ENCODE data around the gene CDH15. TPM values are rescaled to one million over a fixed set of nuclear protein-coding genes. Genes with fewer than 3 reads are reported as not detected.

The CDH15 gene
- total and polyA plus RNA-seq, 2 of the 13 experiments (the other 11 are each of a cell fraction or from before 2014, with no cell fraction given), result 0.74 to 2.2 TPM

DNA sequence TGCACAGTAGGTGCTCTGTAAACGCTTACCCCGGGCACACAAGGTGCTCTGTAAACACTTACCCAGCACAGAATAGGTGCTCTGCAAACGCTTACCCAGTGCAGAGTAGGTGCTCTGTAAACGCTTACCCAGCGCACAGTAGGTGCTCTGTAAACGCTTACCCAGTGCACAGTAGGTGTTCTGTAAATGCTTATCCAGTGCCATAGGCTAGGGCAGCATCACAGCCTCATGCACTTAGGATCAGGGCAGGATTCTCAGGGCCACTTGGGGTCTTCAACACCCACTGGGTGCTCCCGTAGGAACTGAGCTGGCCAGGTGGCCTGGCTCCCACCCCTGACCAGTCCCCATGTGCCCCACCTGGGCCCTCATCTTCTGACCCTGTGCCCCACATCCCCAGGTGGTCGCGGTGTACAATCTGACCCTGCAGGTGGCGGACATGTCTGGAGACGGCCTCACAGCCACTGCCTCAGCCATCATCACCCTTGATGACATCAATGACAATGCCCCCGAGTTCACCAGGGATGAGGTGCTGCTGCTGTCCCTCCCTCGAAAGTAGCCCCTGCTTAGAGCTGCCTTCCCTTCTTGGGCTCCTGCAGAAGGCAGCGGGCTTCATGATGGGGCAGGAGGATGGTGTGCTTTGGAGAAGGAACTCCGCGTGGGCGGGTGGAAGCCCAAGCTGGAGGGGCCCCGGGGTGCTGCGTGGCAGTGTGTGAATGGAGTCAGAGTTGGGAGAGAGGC, 15.7 kb downstream of the CDH15 start (continued):
- TF ChIP-seq, protein P1, sequence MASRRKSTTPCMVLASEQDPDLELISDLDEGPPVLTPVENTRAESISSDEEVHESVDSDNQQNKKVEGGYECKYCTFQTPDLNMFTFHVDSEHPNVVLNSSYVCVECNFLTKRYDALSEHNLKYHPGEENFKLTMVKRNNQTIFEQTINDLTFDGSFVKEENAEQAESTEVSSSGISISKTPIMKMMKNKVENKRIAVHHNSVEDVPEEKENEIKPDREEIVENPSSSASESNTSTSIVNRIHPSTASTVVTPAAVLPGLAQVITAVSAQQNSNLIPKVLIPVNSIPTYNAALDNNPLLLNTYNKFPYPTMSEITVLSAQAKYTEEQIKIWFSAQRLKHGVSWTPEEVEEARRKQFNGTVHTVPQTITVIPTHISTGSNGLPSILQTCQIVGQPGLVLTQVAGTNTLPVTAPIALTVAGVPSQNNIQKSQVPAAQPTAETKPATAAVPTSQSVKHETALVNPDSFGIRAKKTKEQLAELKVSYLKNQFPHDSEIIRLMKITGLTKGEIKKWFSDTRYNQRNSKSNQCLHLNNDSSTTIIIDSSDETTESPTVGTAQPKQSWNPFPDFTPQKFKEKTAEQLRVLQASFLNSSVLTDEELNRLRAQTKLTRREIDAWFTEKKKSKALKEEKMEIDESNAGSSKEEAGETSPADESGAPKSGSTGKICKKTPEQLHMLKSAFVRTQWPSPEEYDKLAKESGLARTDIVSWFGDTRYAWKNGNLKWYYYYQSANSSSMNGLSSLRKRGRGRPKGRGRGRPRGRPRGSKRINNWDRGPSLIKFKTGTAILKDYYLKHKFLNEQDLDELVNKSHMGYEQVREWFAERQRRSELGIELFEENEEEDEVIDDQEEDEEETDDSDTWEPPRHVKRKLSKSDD (CRISPR knock-in tag; IDR thresholded peaks at IDR 0.05; ENCODE audit: low read depth), result 0 out of 2 replicates have a peak, but pooled peaks have one; percentile 19
- TF ChIP-seq RAD51 (IDR thresholded peaks at IDR 0.05; ENCODE audit: borderline replicate concordance), result no peak
- TF ChIP-seq JARID2 (CRISPR knock-in tag; IDR thresholded peaks at IDR 0.05; ENCODE audit: insufficient replicate concordance), result no peak
- TF ChIP-seq, protein P2, sequence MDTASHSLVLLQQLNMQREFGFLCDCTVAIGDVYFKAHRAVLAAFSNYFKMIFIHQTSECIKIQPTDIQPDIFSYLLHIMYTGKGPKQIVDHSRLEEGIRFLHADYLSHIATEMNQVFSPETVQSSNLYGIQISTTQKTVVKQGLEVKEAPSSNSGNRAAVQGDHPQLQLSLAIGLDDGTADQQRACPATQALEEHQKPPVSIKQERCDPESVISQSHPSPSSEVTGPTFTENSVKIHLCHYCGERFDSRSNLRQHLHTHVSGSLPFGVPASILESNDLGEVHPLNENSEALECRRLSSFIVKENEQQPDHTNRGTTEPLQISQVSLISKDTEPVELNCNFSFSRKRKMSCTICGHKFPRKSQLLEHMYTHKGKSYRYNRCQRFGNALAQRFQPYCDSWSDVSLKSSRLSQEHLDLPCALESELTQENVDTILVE (CRISPR knock-in tag; IDR thresholded peaks at IDR 0.05), result no peak
- TF ChIP-seq ADNP (CRISPR knock-in tag; IDR thresholded peaks at IDR 0.05), result peak; percentile 88
- TF ChIP-seq, protein P3, sequence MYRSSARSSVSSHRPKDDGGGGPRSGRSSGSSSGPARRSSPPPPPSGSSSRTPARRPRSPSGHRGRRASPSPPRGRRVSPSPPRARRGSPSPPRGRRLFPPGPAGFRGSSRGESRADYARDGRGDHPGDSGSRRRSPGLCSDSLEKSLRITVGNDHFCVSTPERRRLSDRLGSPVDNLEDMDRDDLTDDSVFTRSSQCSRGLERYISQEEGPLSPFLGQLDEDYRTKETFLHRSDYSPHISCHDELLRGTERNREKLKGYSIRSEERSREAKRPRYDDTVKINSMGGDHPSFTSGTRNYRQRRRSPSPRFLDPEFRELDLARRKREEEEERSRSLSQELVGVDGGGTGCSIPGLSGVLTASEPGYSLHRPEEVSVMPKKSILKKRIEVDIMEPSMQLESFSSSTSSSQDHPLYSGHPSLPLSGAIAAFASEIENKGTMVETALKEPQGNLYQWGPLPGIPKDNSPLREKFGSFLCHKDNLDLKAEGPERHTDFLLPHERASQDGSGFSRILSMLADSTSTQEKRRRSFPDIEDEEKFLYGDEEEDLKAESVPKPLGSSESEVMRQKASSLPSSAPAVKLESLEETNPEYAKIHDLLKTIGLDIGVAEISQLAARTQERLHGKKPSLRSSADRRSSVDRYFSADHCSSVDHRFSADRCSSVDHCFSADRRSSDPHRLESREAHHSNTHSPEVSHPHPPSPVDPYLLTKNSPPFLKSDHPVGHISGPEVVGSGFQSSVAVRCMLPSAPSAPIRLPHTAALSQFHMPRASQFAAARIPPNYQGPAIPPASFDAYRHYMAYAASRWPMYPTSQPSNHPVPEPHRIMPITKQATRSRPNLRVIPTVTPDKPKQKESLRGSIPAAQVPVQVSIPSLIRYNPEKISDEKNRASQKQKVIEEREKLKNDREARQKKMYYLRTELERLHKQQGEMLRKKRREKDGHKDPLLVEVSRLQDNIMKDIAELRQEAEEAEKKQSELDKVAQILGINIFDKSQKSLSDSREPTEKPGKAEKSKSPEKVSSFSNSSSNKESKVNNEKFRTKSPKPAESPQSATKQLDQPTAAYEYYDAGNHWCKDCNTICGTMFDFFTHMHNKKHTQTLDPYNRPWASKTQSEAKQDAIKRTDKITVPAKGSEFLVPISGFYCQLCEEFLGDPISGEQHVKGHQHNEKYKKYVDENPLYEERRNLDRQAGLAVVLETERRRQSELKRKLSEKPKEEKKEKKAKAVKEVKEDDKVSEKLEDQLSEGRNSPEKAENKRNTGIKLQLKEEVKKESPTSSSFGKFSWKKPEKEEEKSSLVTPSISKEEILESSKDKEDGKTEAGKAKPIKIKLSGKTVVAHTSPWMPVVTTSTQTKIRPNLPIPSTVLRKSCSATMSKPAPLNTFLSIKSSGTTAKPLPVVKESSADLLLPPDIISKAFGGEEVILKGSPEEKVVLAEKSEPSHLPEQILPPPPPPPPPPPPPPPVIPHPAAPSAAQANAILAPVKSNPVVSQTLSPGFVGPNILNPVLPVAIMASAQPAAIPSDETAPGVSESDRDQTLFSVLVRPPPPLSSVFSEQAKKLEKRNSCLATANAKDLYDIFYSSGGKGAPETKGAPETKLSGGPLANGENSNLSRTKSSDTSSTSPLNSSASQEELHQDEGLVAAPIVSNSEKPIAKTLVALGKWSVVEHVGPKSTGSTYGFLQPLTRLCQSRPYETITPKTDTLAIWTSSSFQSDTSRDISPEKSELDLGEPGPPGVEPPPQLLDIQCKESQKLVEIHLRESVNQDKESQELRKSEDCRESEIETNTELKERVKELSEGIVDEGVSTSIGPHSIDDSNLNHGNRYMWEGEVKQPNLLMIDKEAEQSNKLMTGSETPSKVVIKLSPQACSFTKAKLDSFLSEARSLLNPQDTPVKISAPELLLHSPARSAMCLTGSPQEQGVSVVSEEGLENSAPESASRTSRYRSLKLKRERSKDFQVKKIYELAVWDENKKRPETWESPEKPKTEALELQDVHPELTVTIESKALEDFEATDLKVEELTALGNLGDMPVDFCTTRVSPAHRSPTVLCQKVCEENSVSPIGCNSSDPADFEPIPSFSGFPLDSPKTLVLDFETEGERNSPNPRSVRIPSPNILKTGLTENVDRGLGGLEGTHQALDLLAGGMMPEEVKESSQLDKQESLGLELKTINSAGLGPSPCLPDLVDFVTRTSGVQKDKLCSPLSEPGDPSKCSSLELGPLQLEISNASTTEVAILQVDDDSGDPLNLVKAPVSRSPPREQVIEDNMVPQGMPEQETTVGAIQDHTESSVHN (CRISPR knock-in tag; IDR thresholded peaks at IDR 0.05), result 0 out of 2 replicates have a peak, but pooled peaks have one; percentile 50
- no peak for TF ChIP-seq POLR2AphosphoS2 (IDR thresholded peaks at IDR 0.05; ENCODE audit: low read depth, low read length)
- TF ChIP-seq, protein P4, sequence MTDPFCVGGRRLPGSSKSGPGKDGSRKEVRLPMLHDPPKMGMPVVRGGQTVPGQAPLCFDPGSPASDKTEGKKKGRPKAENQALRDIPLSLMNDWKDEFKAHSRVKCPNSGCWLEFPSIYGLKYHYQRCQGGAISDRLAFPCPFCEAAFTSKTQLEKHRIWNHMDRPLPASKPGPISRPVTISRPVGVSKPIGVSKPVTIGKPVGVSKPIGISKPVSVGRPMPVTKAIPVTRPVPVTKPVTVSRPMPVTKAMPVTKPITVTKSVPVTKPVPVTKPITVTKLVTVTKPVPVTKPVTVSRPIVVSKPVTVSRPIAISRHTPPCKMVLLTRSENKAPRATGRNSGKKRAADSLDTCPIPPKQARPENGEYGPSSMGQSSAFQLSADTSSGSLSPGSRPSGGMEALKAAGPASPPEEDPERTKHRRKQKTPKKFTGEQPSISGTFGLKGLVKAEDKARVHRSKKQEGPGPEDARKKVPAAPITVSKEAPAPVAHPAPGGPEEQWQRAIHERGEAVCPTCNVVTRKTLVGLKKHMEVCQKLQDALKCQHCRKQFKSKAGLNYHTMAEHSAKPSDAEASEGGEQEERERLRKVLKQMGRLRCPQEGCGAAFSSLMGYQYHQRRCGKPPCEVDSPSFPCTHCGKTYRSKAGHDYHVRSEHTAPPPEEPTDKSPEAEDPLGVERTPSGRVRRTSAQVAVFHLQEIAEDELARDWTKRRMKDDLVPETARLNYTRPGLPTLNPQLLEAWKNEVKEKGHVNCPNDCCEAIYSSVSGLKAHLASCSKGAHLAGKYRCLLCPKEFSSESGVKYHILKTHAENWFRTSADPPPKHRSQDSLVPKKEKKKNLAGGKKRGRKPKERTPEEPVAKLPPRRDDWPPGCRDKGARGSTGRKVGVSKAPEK (CRISPR knock-in tag; IDR thresholded peaks at IDR 0.05; ENCODE audit: borderline replicate concordance), result no peak
- TF ChIP-seq MBNL3 (CRISPR knock-in tag; conservative IDR thresholded peaks at IDR 0.05), result no peak
- TF ChIP-seq ZSCAN20 (CRISPR knock-in tag; IDR thresholded peaks at IDR 0.05; ENCODE audit: borderline replicate concordance), result no peak
- no peak for TF ChIP-seq ZNF879 (CRISPR knock-in tag; IDR thresholded peaks at IDR 0.05)
- TF ChIP-seq CENPX (CRISPR knock-in tag; IDR thresholded peaks at IDR 0.05), result no peak
- no peak for TF ChIP-seq SP2 (CRISPR knock-in tag; IDR thresholded peaks at IDR 0.05)
- 0 out of 2 replicates have a peak, but pooled peaks have one; percentile 5 for TF ChIP-seq FOXO1 (CRISPR knock-in tag; IDR thresholded peaks at IDR 0.05)
